AG10803 (cell line): ENCODE data around the gene KMT2B.
"Not testable (repeated sequence)": the region's sequence is repeated elsewhere in the genome, so short reads cannot be mapped to it uniquely, and the experiment has no call there.

Experiments
- DNase-seq: peaks from one replicate; pipeline ENCODE4 v3.0.0; 2010; ENCODE audit warnings: low read depth
- H3K4me3 ChIP-seq: 2 replicates; pipeline ENCODE4 v1.5.1; 2011; ENCODE audit warnings: mild to moderate bottlenecking, low read length, control low read depth
- CTCF ChIP-seq: conservative IDR thresholded peaks from 2 replicates; pipeline ENCODE4 v1.5.1; 2011; ENCODE audit warnings: mild to moderate bottlenecking, low read length, control low read depth, inconsistent platforms

Gene KMT2B

GRCh38 chr19:35766571-35767104, 48.8 kb downstream of the KMT2B start:
- no peak for DNase-seq
- H3K4me3 ChIP-seq, result no peak overlapping the region
- TF ChIP-seq CTCF, result no peak

- TF ChIP-seq CTCF, result no peak
- no peak for DNase-seq
- no peak overlapping the region for H3K4me3 ChIP-seq
Measured at GRCh38 chr19:35767288-35768081, 49.7 kb downstream of the KMT2B start.

GRCh38 chr19:35768082-35768421, 50.2 kb downstream of the KMT2B start:
- no peak for DNase-seq
- H3K4me3 ChIP-seq, result no peak overlapping the region
- no peak for TF ChIP-seq CTCF

GRCh38 chr19:35772362-35772761, 54.6 kb downstream of the KMT2B start:
- H3K4me3 ChIP-seq, DNase-seq: not testable (repeated sequence)

- no peak overlapping the region for H3K4me3 ChIP-seq
- DNase-seq, result peak; percentile 19
- no peak for TF ChIP-seq CTCF
Measured at GRCh38 chr19:35773020-35773806, 55.4 kb downstream of the KMT2B start.

- H3K4me3 ChIP-seq, result peak overlapping the region; percentile 53
- TF ChIP-seq CTCF, result no peak
- no peak for DNase-seq
Measured at GRCh38 chr19:35774274-35775045, 56.7 kb downstream of the KMT2B start.

GRCh38 chr19:35775046-35775297, 57.2 kb downstream of the KMT2B start:
- TF ChIP-seq CTCF, result no peak
- H3K4me3 ChIP-seq, result peak overlapping the region; percentile 53
- no peak for DNase-seq
